Epithelial cell of proximal tubule (primary cell): ENCODE results near the gene LIMS2. TPM values are rescaled to one million over a fixed set of nuclear protein-coding genes. Genes with fewer than 3 reads are reported as not detected.

Source experiments
- DNase-seq: peaks from one replicate; pipeline ENCODE4 v3.0.0-alpha.2; 2011; ENCODE audit warnings: low read depth
- H3K4me3 ChIP-seq: 2 replicates; pipeline ENCODE4 v1.5.1; 2011; ENCODE audit warnings: low read depth, mild to moderate bottlenecking, low read length
- CTCF ChIP-seq: conservative IDR thresholded peaks from 2 replicates; pipeline ENCODE4 v1.5.1; 2012; ENCODE audit warnings: low read depth, mild to moderate bottlenecking, low read length
- total RNA-seq: library from RNA; depleted of rRNA; stranded (reverse); fragments of >200 nt; gene quantifications from 2 replicates; pipeline ENCODE4 v1.2.3, GENCODE V29; 2015

The LIMS2 gene
- total RNA-seq, 1 donor from 2014 or later, result 1.2 TPM

- TF ChIP-seq CTCF, result no peak
- DNase-seq, result no peak
Measured at GRCh38 chr2:127651971-127652550, 23.3 kb downstream of the LIMS2 start.

GRCh38 chr2:127651381-127651809, 23.9 kb downstream of the LIMS2 start:
- H3K4me3 ChIP-seq, result no peak overlapping the region
- DNase-seq, result no peak
- TF ChIP-seq CTCF, result no peak

More at GRCh38 chr2:127651971-127652550, 23.3 kb downstream of the LIMS2 start:
- no peak overlapping the region for H3K4me3 ChIP-seq

- no peak for DNase-seq
- TF ChIP-seq CTCF, result no peak
- H3K4me3 ChIP-seq, result no peak overlapping the region
Measured at GRCh38 chr2:127650785-127651380, 24.4 kb downstream of the LIMS2 start.

GRCh38 chr2:127650041-127650784, 25.1 kb downstream of the LIMS2 start:
- no peak for DNase-seq
- TF ChIP-seq CTCF, result no peak
- H3K4me3 ChIP-seq, result no peak overlapping the region

- TF ChIP-seq CTCF, result peak; percentile 89
- DNase-seq, result peak; percentile 6
- H3K4me3 ChIP-seq, result no peak overlapping the region
Measured at GRCh38 chr2:127649684-127650040, 25.7 kb downstream of the LIMS2 start.

GRCh38 chr2:127649100-127649611, 26.2 kb downstream of the LIMS2 start:
- no peak overlapping the region for H3K4me3 ChIP-seq
- DNase-seq, result no peak
- no peak for TF ChIP-seq CTCF
